ENCODE measurements around the gene C2CD5. TPM values are rescaled to one million over a fixed set of nuclear protein-coding genes. Genes with fewer than 3 reads are reported as not detected.
A peak's percentile ranks its signal among the peaks of the same experiment; 100 is the strongest.

The C2CD5 gene
- total RNA-seq, 1 experiment from 2014 or later: 35.4 TPM

- H3K27me3 Mint-ChIP-seq (ENCODE audit: low read depth): no peaks in the 10 kb centered on the region
- Histone ChIP-seq H3K4ac (ENCODE audit: low read depth, low read length) (no peak overlapping the region), H3K27me3 (ENCODE audit: insufficient read depth, low read length) (no peaks in the 10 kb centered on the region), H2BK12ac (ENCODE audit: insufficient read length, low read depth, low read length) (no peak overlapping the region), H2BK120ac (ENCODE audit: low read depth, low read length, poor library complexity, severe bottlenecking) (no peak overlapping the region), H4K20me1 (ENCODE audit: control insufficient read depth, insufficient read depth, insufficient read length) (no peaks in the 10 kb centered on the region), H2AK5ac (ENCODE audit: insufficient read length, low read length) (no peak overlapping the region), H3K79me2 (ENCODE audit: insufficient read depth, low read length) (no peaks in the 10 kb centered on the region), H3K4me2 (ENCODE audit: insufficient read depth, insufficient read length, low read length) (no peak overlapping the region), H3K9me3 (ENCODE audit: control insufficient read depth, low read depth, low read length) (no peaks in the 10 kb centered on the region), H3K23me2 (ENCODE audit: insufficient read length, low read depth, low read length, poor library complexity, severe bottlenecking) (no peaks in the 10 kb centered on the region), H3K23ac (ENCODE audit: insufficient read length, low read depth, low read length) (no peak overlapping the region), H3K9ac (ENCODE audit: extremely low read depth, insufficient read length, low read length) (no peak overlapping the region), H2AFZ (ENCODE audit: low read length) (no peak overlapping the region), H4K91ac (ENCODE audit: insufficient read length, low read depth, low read length) (no peak overlapping the region), H3K14ac (ENCODE audit: insufficient read depth, low read length) (no peak overlapping the region), H3K18ac (ENCODE audit: insufficient read length, low read depth, low read length) (no peak overlapping the region), H2BK20ac (ENCODE audit: low read depth, low read length, poor library complexity, severe bottlenecking) (no peak overlapping the region), H4K8ac (replicated peaks; ENCODE audit: insufficient read length, low read depth, low read length) (no peak overlapping the region), H3K27ac (ENCODE audit: insufficient read length, low read depth, low read length) (no peak overlapping the region), H2BK5ac (ENCODE audit: insufficient read length, low read length) (no peak overlapping the region), H3K79me1 (ENCODE audit: insufficient read depth, low read depth, low read length, poor library complexity, severe bottlenecking) (no peaks in the 10 kb centered on the region), H3T11ph (ENCODE audit: low read length) (no peak overlapping the region), H3K56ac (ENCODE audit: insufficient read length, low read depth, low read length) (no peak overlapping the region), H3K4me1 (ENCODE audit: insufficient read depth, low read length) (no peaks in the 10 kb centered on the region), H2BK15ac (ENCODE audit: low read depth, low read length) (no peak overlapping the region), H4K5ac (ENCODE audit: insufficient read length, low read depth, low read length) (no peak overlapping the region)
- TF ChIP-seq CTCF (conservative IDR thresholded peaks at IDR 0.05): no peak
- no CpG with 5 or more reads among the region's 2 CpGs for WGBS (ENCODE audit: extremely low coverage, insufficient read length, low lambda C conversion rate)
- no peaks in the 10 kb centered on the region for H3K4me1 Mint-ChIP-seq
- H3K4me3 Mint-ChIP-seq: no peak overlapping the region
- H3K9me3 Mint-ChIP-seq: no peaks in the 10 kb centered on the region
- H3K27ac Mint-ChIP-seq: peak overlapping the region in 2 of 3 experiments; percentile 64 to 72; a peak in 3 of 7 replicates
- no peak for DNase-seq
- peaks cover 0 to 19% (median 8%) of the 10 kb centered on the region in 3 experiments; a peak in 5 of 7 replicates for H3K36me3 Mint-ChIP-seq (ENCODE audit: insufficient read depth in 1 of 3, low read depth in 3 of 3)
Measured at GRCh38 chr12:22505826-22506225, 38.5 kb downstream of the C2CD5 start.
